Measurements from ENCODE around the gene MYO1D.

The MYO1D gene

GRCh38 chr17:32515677-32516383, 361.1 kb downstream of the MYO1D start:
- peak; percentile 80 for DNase-seq (ENCODE audit: low spot score)
- in situ Hi-C loops (cut with MboI; ENCODE audit: low pct_unique_long_range_greater_than_20kb, low sequenced_read_pairs, unreplicated experiment) = no loop called here

GRCh38 chr17:32514606-32515005, 362.3 kb downstream of the MYO1D start:
- TF ChIP-seq CTCF (IDR thresholded peaks at IDR 0.05; ENCODE audit: extremely low read depth, insufficient read depth, missing control alignments) = no peak
- no peak for DNase-seq (ENCODE audit: low spot score)

More at GRCh38 chr17:32515677-32516383, 361.1 kb downstream of the MYO1D start:
- no peak for TF ChIP-seq CTCF (IDR thresholded peaks at IDR 0.05; ENCODE audit: extremely low read depth, insufficient read depth, missing control alignments)

GRCh38 chr17:32513579-32513978, 363.3 kb downstream of the MYO1D start:
- no peak for TF ChIP-seq CTCF (IDR thresholded peaks at IDR 0.05; ENCODE audit: extremely low read depth, insufficient read depth, missing control alignments)
- DNase-seq (ENCODE audit: low spot score) = no peak
- in situ Hi-C loops (cut with MboI; ENCODE audit: low pct_unique_long_range_greater_than_20kb, low sequenced_read_pairs, unreplicated experiment) = no loop called here

More at GRCh38 chr17:32514606-32515005, 362.3 kb downstream of the MYO1D start:
- in situ Hi-C loops (cut with MboI; ENCODE audit: low pct_unique_long_range_greater_than_20kb, low sequenced_read_pairs, unreplicated experiment) = no loop called here

- DNase-seq (ENCODE audit: low spot score) = no peak
- in situ Hi-C loops (cut with MboI; ENCODE audit: low pct_unique_long_range_greater_than_20kb, low sequenced_read_pairs, unreplicated experiment) = no loop called here
- TF ChIP-seq CTCF (IDR thresholded peaks at IDR 0.05; ENCODE audit: extremely low read depth, insufficient read depth, missing control alignments) = no peak
Observed at GRCh38 chr17:32512328-32512727, 364.6 kb downstream of the MYO1D start.

- in situ Hi-C loops (cut with MboI; ENCODE audit: low pct_unique_long_range_greater_than_20kb, low sequenced_read_pairs, unreplicated experiment) = no loop called here
- no peak for DNase-seq (ENCODE audit: low spot score)
- TF ChIP-seq CTCF (IDR thresholded peaks at IDR 0.05; ENCODE audit: extremely low read depth, insufficient read depth, missing control alignments) = no peak
Observed at GRCh38 chr17:32510466-32510865, 366.5 kb downstream of the MYO1D start.

GRCh38 chr17:32508926-32509325, 368.0 kb downstream of the MYO1D start:
- TF ChIP-seq CTCF (IDR thresholded peaks at IDR 0.05; ENCODE audit: extremely low read depth, insufficient read depth, missing control alignments) = no peak
- no peak for DNase-seq (ENCODE audit: low spot score)
- in situ Hi-C loops (cut with MboI; ENCODE audit: low pct_unique_long_range_greater_than_20kb, low sequenced_read_pairs, unreplicated experiment) = no loop called here

Data from GM13977 (cell line).